Hematopoietic multipotent progenitor cell treated with erythropoietin and hydrocortisone succinate and interleukin-3 and kit ligand, for 17 days (in vitro differentiated cells): ENCODE results near the gene CAMK2A.

Experiments
- DNase-seq: peaks from one replicate; pipeline ENCODE4 v3.0.0-alpha.2; 2015; ENCODE audit warnings: low spot score

The CAMK2A gene

GRCh38 chr5:150279330-150280020 lies 10.1 kb downstream of the CAMK2A start:
- DNase-seq: no peak

DNA sequence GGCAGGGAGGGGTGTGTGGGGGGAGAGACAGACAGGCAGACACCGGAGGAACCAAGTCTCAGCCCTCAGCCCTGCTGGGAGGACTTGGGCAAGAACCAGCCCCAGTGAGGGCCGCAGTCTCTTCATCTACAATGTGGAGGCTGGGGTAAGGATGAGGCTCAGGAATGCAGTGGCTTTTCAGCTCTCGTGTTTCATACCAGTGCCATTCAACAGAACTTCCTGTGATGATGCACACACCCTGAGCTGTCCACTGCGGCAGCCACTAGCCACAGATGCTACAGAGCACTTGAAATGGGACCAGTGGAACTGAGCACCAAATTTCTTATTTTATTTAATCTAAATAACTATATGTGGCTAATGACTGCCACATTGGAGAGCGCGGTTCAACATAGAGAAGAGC lies 10.7 kb downstream of the CAMK2A start:
- no peak for DNase-seq

DNA sequence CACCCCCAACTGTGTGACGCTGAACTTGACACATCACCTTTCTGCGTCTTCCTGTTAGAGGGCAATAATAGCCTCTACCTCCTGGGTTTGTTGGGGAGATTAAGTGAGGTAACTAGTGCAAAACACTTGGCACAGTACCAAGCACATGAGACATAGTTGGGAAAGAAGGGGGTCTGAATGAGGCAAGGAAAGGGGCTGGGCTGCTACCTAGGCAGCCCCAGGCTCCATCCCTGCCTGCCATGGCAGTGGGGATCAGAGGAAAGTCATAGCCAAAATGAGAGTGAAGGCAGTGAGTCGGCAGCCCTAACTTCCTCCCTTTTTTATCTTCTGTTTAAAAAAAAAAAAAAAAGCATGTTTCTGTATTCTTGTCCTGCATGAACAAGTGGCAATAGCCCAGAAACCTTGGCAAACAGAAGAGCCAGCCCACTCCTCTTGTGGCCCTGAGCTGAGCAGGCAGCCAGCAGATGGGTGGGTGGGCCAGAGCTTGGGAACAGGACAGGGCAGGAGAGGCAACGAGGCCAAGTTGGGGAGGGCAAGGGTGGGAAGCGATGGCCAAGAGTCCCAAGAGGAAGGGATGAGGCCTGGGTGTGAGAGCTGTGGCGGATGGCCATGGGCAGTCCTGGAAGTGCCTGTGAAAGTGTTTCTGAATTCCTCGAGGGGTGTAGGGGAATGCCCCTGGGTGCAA lies 11.4 kb downstream of the CAMK2A start:
- DNase-seq: no peak

- no peak for DNase-seq
Observed at GRCh38 chr5:150277043-150277442, 12.5 kb downstream of the CAMK2A start.

DNA sequence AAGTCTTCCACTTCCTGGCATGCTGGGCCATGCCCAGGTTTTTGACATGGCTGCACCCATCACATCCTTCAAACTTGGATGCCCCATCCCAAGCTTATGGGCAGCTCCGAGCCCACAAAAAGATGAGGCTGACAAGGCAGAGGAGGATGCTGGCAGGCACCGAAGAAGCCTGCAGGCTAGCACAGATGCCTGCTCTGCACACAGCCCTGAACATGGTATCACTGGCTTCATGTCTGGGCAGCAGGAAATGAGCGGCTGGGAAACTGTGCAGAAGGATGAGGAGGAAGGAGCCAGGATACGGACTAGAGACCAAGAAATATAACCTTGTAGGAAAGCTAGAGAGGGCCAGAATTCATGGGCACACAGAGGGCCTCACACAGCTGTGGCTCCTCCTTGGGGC lies 14.8 kb downstream of the CAMK2A start:
- DNase-seq: no peak

- DNase-seq: no peak
Observed at GRCh38 chr5:150272531-150272930, 17.0 kb downstream of the CAMK2A start.

- DNase-seq: no peak
Observed at GRCh38 chr5:150271923-150272322, 17.6 kb downstream of the CAMK2A start.

DNA sequence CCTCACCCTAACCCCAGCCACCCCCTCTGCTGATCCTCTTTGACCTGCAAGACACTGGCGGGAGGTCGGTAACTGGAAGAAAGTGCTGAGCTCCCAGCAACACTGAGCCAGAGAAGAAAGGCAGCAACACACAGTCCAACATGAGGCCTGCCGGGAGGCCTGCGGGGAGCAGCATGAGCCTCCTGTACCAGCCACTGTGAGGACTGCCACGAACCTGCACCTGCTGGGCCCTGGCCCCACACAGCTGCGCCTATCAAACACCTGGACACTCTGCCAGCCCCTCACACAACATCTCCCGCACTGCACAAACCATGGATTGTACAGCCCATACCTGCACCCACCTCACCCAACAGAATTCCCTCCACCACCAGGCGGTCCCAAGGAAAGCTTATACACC lies 18.3 kb downstream of the CAMK2A start:
- DNase-seq: no peak

DNA sequence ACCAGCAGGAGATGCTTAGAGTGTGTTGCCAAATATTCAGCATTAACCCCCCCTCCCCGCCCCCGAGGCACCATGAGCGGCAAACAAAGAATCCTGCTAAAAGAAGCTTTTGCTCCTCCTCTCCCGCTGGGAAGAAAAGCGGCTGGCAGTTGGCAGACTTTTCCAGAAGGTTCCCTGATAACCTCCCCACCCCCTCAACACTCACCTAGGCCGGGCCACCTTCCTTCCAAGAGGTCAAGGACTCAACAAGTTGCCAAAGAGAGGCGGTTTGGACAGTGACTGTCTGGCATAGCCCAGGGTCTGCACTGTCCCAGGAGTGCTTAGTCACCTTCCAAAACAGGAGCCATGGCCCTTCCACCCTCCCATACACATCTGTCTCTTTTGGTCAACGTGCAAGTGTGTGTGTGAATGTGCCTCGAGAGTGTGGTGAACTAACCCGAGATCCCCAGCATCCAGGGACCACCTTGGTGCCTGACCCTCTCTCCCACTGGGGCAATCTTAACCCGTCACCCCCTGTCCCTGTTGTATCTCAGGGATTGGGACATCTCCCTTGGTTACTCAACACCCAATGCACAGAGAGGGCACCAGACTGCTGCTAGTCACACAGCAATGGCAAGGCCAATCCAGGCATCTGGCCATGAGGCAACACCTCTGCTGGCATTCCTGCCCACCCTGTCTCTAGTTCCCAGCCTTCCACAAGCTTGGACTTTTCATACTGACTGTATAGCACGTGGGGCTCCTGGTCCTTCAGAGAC lies 18.9 kb downstream of the CAMK2A start:
- DNase-seq: no peak

- DNase-seq: no peak
Observed at GRCh38 chr5:150266871-150267291, 22.7 kb downstream of the CAMK2A start.

DNA sequence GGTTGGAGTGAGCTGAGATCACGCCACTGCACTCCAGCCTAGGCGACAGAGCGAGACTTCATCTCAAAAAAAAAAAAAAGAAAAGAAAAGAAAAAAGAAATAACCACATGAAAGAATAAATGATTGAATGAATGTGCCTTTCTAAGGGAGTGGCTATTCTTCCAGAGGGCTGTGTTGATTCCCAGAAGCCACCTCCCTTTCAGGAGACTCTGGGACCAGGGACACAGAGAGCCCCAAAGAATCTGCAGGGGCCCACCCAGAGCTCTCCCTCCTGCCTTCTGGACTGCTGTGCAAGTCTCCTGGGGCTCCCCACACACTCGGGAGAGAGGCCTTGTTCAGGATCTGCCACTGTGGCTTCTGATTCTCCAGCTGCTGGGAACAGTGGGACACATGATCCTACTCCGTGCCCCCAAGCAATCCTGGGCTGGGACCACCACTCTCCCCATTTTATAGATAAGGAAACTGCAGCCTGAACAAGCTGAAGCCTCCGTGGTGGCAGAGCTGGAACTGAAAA lies 23.6 kb downstream of the CAMK2A start:
- no peak for DNase-seq

DNA sequence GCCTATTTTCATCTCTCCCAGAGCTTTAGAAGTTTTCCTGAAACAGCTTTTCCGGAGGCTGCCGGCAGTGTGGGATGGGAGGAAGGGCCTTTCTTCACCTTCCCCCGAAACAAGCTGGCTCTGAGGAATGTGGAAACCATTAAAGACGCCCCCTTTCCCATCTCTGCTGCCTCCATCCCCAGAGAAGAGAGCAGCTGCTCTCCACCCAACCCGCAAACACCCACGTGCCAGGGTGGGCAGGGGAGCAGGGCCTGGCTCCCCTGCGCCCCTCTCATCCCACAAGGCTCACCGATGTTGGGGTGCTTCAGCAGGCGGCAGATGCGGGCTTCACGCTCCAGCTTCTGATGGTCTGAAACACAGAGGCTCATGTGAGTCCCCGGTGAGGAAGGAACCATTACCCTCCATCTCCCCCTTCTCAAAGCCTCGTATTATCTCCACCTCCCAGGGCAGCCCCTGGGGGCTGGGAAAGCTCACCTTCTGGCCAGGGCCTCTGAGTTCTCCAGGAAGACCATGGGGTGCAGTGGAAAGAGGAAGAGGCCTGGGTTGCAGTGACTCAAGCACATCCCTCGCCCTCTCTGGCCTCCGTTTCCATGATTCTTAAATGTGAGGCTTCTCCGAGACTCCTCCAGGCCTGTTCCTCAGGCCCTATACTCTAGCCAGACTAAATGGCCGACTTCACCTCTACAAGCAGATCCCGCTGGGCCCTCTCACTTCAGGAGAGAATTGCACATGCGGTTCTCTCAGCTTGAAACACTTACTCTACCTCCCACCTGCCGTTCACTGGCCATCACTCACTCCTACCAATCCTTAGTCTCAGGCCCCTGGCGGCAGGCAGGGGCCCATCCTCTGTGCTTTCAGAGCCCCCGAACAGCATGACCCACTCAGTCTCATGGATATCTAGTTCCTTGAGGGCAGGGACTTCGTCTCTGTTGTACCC lies 24.6 kb downstream of the CAMK2A start:
- no peak for DNase-seq

DNA sequence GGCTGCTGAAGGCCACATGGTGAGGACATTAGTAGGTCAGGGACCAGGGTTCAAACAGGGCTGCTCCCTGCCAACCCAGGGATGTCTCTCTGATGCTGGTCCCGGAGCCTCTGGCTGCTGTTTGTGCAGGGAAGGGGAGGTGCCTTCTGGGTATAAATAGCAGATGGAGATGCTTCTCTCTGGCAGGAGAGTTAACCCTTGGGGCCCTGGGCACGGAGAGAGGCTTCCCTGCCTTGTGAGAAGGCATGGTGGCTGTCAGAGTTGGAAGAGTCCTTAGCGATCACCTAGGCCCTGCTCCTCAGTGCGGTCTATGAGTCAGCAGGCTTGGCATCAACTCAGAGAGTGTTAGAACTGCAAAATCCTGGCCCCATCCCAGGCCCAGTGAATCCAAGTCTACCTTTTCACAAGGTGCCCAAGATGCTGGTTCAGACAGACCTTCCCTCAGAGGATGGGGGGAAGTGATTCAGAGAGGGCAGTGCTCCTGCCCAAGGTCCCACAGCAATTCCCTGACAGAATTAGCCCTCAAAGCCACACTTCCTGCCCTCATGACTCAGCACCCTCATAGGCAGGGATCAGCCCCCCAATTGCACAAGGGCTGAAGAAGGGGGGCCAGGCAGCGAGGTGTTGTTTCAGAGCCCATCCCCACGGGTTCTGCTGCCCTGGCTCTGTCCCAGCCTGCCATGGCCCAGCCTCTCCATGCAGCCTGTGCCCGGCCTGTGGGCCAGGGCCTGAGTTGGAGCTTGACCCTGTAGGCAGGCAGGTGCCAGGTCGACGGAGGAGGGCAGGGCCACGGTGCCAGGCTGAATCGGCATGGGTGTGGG lies 25.6 kb downstream of the CAMK2A start:
- DNase-seq: no peak

GRCh38 chr5:150263375-150263775 lies 26.2 kb downstream of the CAMK2A start:
- DNase-seq: no peak

GRCh38 chr5:150262502-150262901 lies 27.1 kb downstream of the CAMK2A start:
- DNase-seq: no peak

GRCh38 chr5:150261231-150261630 lies 28.3 kb downstream of the CAMK2A start:
- DNase-seq: no peak

DNA sequence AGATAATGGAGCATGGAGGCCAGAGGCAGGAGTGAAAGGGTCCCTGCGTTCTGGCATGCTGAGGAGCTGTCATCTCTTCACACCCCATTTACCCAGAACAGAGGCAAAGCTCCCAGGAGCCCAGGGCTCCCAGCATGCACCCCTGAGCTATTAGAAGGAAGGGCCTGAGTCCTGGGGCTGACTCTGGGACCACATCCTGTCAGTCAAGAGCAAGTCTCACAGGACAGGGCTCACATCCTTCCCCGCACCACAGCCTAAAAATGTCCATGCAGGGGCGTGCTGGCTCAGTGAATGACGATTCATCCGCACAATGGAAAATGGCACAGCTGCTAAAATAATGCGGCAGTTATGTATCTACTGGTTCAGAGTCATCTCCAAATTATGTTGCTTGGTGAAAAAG lies 31.4 kb downstream of the CAMK2A start:
- no peak for DNase-seq

- DNase-seq: no peak
Observed at GRCh38 chr5:150257424-150257823, 32.1 kb downstream of the CAMK2A start.

DNA sequence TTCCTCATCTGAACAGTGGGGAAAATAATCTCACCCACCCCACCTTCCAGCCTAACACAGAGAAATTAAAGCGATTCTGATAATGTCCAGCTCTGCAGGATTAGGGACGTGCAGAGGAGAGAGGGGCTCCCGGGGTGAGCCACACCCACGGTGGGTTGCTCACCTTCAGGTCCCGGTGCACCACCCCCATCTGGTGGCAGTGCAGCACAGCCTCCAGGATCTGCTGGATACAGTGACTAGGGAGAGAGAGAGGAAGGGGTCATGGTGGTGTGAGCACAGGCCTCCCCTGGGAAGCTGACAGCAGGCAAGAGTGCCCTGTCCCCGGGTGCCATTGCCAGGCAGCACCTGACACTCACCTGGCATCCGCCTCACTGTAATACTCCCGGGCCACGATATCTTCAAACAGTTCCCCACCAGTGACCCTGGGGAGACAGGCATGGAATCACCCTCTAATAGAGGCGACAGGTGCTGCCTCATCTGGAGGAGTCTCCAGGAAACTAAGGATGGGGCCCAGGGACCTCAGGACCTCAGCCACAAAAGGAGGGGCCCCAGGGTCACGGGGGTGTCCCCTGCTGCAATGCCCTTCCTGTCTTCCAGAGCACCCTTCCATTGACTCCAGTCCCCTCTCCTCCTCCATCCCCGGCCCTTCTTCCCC lies 33.0 kb downstream of the CAMK2A start:
- DNase-seq: no peak

DNA sequence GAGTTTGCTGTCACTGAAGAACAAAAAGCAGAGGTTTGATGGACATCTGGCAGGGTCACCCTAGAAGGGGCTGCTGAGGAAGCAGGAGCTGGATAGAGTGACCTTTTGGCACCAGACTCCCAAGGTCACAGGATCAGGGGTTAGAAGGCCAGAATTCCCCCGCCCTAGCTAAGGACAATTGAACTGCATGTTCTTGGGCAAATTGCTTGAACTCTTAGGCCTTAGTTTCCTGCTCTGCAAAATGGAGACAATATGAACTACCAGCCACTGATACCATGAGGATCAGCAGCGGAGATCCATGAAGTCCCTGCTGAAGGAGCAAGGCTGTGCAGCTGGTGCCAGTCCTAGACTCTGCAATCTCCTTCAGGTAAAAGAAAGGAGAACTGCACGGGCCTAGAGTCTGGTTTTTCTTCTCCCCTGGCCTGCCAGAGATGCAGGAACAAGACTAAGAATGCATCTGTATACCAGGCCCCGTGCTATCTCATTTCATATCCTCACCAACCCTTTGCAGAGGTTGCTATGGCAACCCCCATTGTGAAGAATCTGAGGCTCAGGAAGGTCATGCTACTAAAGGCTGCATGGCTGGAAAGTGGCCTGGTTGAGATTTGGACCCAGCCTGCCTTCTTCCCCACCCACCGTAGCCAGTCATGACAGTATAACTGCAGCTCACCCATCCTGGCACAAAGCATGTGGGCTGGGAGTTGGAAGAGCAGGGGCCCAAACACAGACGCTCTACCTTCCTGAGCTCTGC lies 33.7 kb downstream of the CAMK2A start:
- DNase-seq: no peak
